ENCODE measurements around the gene INPP1.

DNA sequence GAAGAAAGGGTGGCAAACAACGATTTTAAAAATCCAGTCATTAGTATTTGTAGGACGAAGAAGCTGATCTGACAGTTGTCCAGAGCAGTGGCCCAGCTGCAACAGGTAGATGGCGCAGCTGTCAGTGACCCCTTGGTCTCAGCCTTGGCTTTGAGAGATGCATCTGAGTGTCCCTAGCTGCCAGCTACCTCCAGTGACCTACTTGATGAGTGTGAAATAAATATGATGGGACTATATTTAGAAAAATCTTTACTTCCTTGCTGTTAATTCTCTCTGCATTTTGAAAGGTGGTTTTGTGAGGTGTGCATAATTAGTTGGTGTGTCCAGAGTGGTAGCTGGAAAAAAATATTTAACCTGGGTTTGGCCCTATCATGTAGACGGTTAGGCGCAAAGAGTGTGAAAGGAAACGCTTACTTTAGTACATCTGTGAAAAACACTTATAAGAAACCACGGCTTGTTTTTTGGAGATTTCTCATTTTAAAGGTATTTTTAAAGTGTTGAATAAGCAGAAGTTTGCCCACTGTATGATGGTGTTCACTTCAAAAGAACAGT lies 963 bp downstream of the INPP1 start:
- no peak for TF ChIP-seq POLR2A (IDR thresholded peaks at IDR 0.05)
- TF ChIP-seq, protein P1, sequence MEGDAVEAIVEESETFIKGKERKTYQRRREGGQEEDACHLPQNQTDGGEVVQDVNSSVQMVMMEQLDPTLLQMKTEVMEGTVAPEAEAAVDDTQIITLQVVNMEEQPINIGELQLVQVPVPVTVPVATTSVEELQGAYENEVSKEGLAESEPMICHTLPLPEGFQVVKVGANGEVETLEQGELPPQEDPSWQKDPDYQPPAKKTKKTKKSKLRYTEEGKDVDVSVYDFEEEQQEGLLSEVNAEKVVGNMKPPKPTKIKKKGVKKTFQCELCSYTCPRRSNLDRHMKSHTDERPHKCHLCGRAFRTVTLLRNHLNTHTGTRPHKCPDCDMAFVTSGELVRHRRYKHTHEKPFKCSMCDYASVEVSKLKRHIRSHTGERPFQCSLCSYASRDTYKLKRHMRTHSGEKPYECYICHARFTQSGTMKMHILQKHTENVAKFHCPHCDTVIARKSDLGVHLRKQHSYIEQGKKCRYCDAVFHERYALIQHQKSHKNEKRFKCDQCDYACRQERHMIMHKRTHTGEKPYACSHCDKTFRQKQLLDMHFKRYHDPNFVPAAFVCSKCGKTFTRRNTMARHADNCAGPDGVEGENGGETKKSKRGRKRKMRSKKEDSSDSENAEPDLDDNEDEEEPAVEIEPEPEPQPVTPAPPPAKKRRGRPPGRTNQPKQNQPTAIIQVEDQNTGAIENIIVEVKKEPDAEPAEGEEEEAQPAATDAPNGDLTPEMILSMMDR (IDR thresholded peaks at IDR 0.05): peak; percentile 46 to 66 (median 54)

Data from right lobe of liver (tissue), 4 donors.